Cardiac muscle cell (in vitro differentiated cells and primary cell): ENCODE data around the gene CC2D1A. TPM values are rescaled to one million over a fixed set of nuclear protein-coding genes. Genes with fewer than 3 reads are reported as not detected.
A peak's percentile ranks its signal among the peaks of the same experiment; 100 is the strongest.

Experiments
- DNase-seq, 2 donors: peaks; one replicate each; pipeline versions ENCODE4 v3.0.0 to v3.0.0-alpha.2; 2010 to 2017; ENCODE audit warnings: low read depth in 1 of 2, low spot score in 1 of 2
- H3K27ac ChIP-seq: fragments of 200-600 bp; sonication (generic); 2 replicates; pipeline ENCODE4 v1.5.1; 2016
- H3K27me3 ChIP-seq: fragments of 200-600 bp; sonication (generic); 2 replicates; pipeline ENCODE4 v1.6.0; 2016; ENCODE audit warnings: control low read depth
- H3K36me3 ChIP-seq: fragments of 200-600 bp; sonication (generic); 2 replicates; pipeline ENCODE4 v1.5.1; 2016; ENCODE audit warnings: control low read depth
- H3K4me1 ChIP-seq: fragments of 200-600 bp; sonication (generic); 2 replicates; pipeline ENCODE4 v1.8.1; 2017; ENCODE audit warnings: low read depth, mild to moderate bottlenecking, mixed run types
- H3K4me3 ChIP-seq: fragments of 200-600 bp; sonication (generic); 2 replicates; pipeline ENCODE4 v1.5.1; 2016; ENCODE audit warnings: mild to moderate bottlenecking
- H3K9me3 ChIP-seq: fragments of 200-600 bp; sonication (generic); 2 replicates; pipeline ENCODE4 v1.5.1; 2017; ENCODE audit warnings: low read depth, mild to moderate bottlenecking, control low read depth
- CTCF ChIP-seq: IDR thresholded peaks from 2 replicates; pipeline ENCODE4 v1.5.1; 2012; ENCODE audit warnings: low read depth, mild to moderate bottlenecking, low read length
- polyA plus RNA-seq: library from polyadenylated mRNA; unstranded; fragments of >200 nt; fragmentation: Nextera tagmentation; extraction: Ambion mirVana; gene quantifications from 2 replicates; pipeline ENCODE4 v1.2.1, GENCODE V29; 2016
- total RNA-seq: library from RNA; depleted of rRNA; stranded (reverse); fragments of >200 nt; gene quantifications from 2 replicates; pipeline ENCODE4 v1.2.3, GENCODE V29; 2016

Gene CC2D1A
- total and polyA plus RNA-seq, 2 experiments from 2014 or later, result 42.5 to 46.6 TPM

- Histone ChIP-seq H3K4me3 (no peak overlapping the region), H3K4me1 (no peaks in the 10 kb centered on the region), H3K27me3 (no peaks in the 10 kb centered on the region), H3K9me3 (no peaks in the 10 kb centered on the region), H3K27ac (no peak overlapping the region), H3K36me3 (no peaks in the 10 kb centered on the region)
- no peak for TF ChIP-seq CTCF
- no peak for DNase-seq
These were observed 36.2 kb downstream of the CC2D1A start for GRCh38 chr19:13942023-13942684.

GRCh38 chr19:13946414-13946813 lies 40.4 kb downstream of the CC2D1A start:
- no peaks in the 10 kb centered on the region for H3K4me1 ChIP-seq
- TF ChIP-seq CTCF, result no peak
- DNase-seq, result no peak
- no peaks in the 10 kb centered on the region for H3K27me3 ChIP-seq
- H3K27ac ChIP-seq, result no peak overlapping the region
- no peaks in the 10 kb centered on the region for H3K36me3 ChIP-seq
- H3K4me3 ChIP-seq, result no peak overlapping the region
- H3K9me3 ChIP-seq, result no peaks in the 10 kb centered on the region

DNA sequence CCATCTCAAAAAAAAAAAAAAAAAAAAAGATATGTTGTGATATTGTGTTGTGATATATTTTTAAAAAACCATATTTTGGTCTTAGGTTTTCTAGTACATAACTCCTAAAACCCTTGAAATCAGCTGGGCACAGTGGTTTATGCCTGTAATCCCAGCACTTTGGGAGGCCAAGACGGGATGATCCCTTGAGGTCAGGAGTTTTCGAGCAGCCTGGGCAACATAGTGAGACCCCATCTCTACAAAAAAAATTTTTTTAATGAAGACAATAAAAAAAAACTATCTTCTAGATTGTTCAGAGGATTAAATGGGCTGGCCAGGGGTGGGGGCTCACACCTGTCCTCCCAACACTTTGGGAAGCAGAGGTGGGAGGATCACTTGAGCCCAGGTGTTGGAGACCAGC lies 45.0 kb downstream of the CC2D1A start:
- Histone ChIP-seq H3K27ac (no peak overlapping the region), H3K4me3 (no peak overlapping the region), H3K4me1 (no peaks in the 10 kb centered on the region), H3K36me3 (peaks cover 5% of the 10 kb centered on the region), H3K27me3 (no peaks in the 10 kb centered on the region), H3K9me3 (no peaks in the 10 kb centered on the region)
- no peak for DNase-seq
- TF ChIP-seq CTCF, result no peak

GRCh38 chr19:13951799-13952153 lies 45.8 kb downstream of the CC2D1A start:
- H3K36me3 ChIP-seq, result peaks cover 12% of the 10 kb centered on the region
- no peaks in the 10 kb centered on the region for H3K4me1 ChIP-seq

GRCh38 chr19:13952154-13952930 lies 46.3 kb downstream of the CC2D1A start, which contains the start of gene DCAF15:
Gene DCAF15, plus strand, starts transcription at chr19:13952509. Its CDS starts 4 bp downstream, at chr19:13952513.
- Histone ChIP-seq H3K4me1 (no peaks in the 10 kb centered on the region), H3K36me3 (peaks cover 16% of the 10 kb centered on the region), H3K27me3 (no peaks in the 10 kb centered on the region), H3K9me3 (no peaks in the 10 kb centered on the region), H3K4me3 (peak within 1 kb of the TSS; percentile 84), H3K27ac (peak within 1 kb of the TSS; percentile 89)
- peak; percentile 100 for DNase-seq
- TF ChIP-seq CTCF, result no peak

More at GRCh38 chr19:13951799-13952153, 45.8 kb downstream of the CC2D1A start:
- H3K27me3 ChIP-seq, result no peaks in the 10 kb centered on the region
- H3K9me3 ChIP-seq, result no peaks in the 10 kb centered on the region
- DNase-seq, result no peak
- TF ChIP-seq CTCF, result no peak
- no peak overlapping the region for H3K27ac ChIP-seq
- H3K4me3 ChIP-seq, result no peak overlapping the region
